Natural killer cell (primary cell): Measurements from ENCODE around the gene CYP27C1. TPM values are rescaled to one million over a fixed set of nuclear protein-coding genes. Genes with fewer than 3 reads are reported as not detected.

Source experiments
- ATAC-seq, 3 donors: fragments of 150-1000 bp in 2 of 3; fragments of 200-7000 bp in 1 of 3; cut with Tn5 transposase; 1 replicate in 1 of 3; 2 replicates in 2 of 3; pipeline ENCODE4 v1.10.0; 2021; ENCODE audit warnings: mild to moderate bottlenecking in 2 of 3, moderate library complexity in 2 of 3
- DNase-seq, 2 donors: peaks; one replicate each; pipeline versions ENCODE4 v3.0.0 to v3.0.0-alpha.2; 2013 to 2021; ENCODE audit warnings: mixed read lengths in 1 of 2
- H3K27ac ChIP-seq: one replicate; pipeline ENCODE4 v1.5.1; 2013; ENCODE audit warnings: mild to moderate bottlenecking, low read length
- H3K27me3 ChIP-seq: one replicate; pipeline ENCODE4 v1.6.1; 2013; ENCODE audit warnings: low read length; ENCODE audit not compliant: control insufficient read depth, insufficient read depth
- H3K36me3 ChIP-seq: one replicate; pipeline ENCODE4 v1.6.1; 2013; ENCODE audit warnings: low read length; ENCODE audit not compliant: control insufficient read depth, insufficient read depth
- H3K4me1 ChIP-seq: one replicate; pipeline ENCODE4 v1.6.1; 2013; ENCODE audit warnings: low read length; ENCODE audit not compliant: control insufficient read depth, insufficient read depth
- H3K4me3 ChIP-seq: one replicate; pipeline ENCODE4 v1.5.1; 2013; ENCODE audit warnings: low read length
- H3K9me3 ChIP-seq: one replicate; pipeline ENCODE4 v1.6.1; 2013; ENCODE audit warnings: low read length; ENCODE audit not compliant: control insufficient read depth, insufficient read depth
- H3K27ac Mint-ChIP-seq, 2 donors: one replicate each; pipeline ENCODE4 v1.8.0; 2022; ENCODE audit warnings: mild to moderate bottlenecking in 2 of 2, mixed read lengths in 2 of 2, moderate library complexity in 1 of 2
- H3K27me3 Mint-ChIP-seq, 2 donors: one replicate each; pipeline ENCODE4 v1.8.0; 2022; ENCODE audit warnings: low read depth in 2 of 2, mixed read lengths in 2 of 2
- H3K36me3 Mint-ChIP-seq: one replicate; pipeline ENCODE4 v1.8.0; 2022; ENCODE audit warnings: mixed read lengths
- H3K4me1 Mint-ChIP-seq, 2 donors: one replicate each; pipeline ENCODE4 v1.8.0; 2022; ENCODE audit warnings: mixed read lengths in 2 of 2
- H3K4me3 Mint-ChIP-seq: one replicate; pipeline ENCODE4 v1.8.0; 2022; ENCODE audit warnings: mild to moderate bottlenecking, moderate library complexity, mixed read lengths
- H3K9me3 Mint-ChIP-seq, 2 donors: one replicate each; pipeline ENCODE4 v1.8.0; 2022; ENCODE audit warnings: mixed read lengths in 2 of 2
- CTCF ChIP-seq: fragments of 200-600 bp; IDR thresholded peaks from one replicate; pipeline ENCODE4 v1.8.0; 2022; ENCODE audit warnings: antibody characterized with exemption
- WGBS: methylation state at CpG from one replicate; pipeline ENCODE4 v1.1.7; 2013; ENCODE audit warnings: missing lambda C conversion rate; ENCODE audit not compliant: insufficient coverage; 5-methylcytosine and 5-hydroxymethylcytosine counted together
- intact Hi-C: fragments of 100-400 bp; cut with micrococcal nuclease; formaldehyde crosslinking; loops from one replicate; pipeline ENCODE4 v1.14.2; 2022
- total RNA-seq, 4 donors: library from RNA; stranded (reverse); fragments of 120-200 nt in 1 of 4; gene quantifications; one replicate each; pipeline versions ENCODE4 v1.2.3 to v1.2.4, GENCODE V29; 2013 to 2022

CYP27C1 gene
- total RNA-seq, 3 donors from 2014 or later (not counting 1 experiment from before 2014, with no cell fraction given) = not detected

- H3K27me3 Mint-ChIP-seq = peaks cover 0 to 6% of the 10 kb centered on the region in 2 donors
- intact Hi-C loops = no loop called here
- Histone ChIP-seq H3K36me3 (no peaks in the 10 kb centered on the region), H3K27me3 (no peaks in the 10 kb centered on the region), H3K27ac (no peak overlapping the region), H3K4me3 (no peak overlapping the region), H3K4me1 (no peaks in the 10 kb centered on the region), H3K9me3 (no peaks in the 10 kb centered on the region)
- H3K36me3 Mint-ChIP-seq = no peaks in the 10 kb centered on the region
- ATAC-seq (no peak), DNase-seq (no peak)
- no peak overlapping the region for H3K4me3 Mint-ChIP-seq
- no peak for TF ChIP-seq CTCF
- 89% methylated on average over 1 of the region's 1 CpG for WGBS
- peaks cover 0 to 2% of the 10 kb centered on the region in 2 donors for H3K4me1 Mint-ChIP-seq
- H3K27ac Mint-ChIP-seq = no peak overlapping the region
- H3K9me3 Mint-ChIP-seq = no peaks in the 10 kb centered on the region
Measured at GRCh38 chr2:127145280-127145895, 74.7 kb downstream of the CYP27C1 start.

GRCh38 chr2:127143841-127144782 lies 76.0 kb downstream of the CYP27C1 start:
- intact Hi-C loops = no loop called here
- H3K4me1 ChIP-seq = no peaks in the 10 kb centered on the region
- H3K4me3 Mint-ChIP-seq = no peak overlapping the region
- TF ChIP-seq CTCF = no peak
- ATAC-seq (no peak), DNase-seq (no peak)
- H3K36me3 Mint-ChIP-seq = no peaks in the 10 kb centered on the region
- H3K9me3 ChIP-seq = no peaks in the 10 kb centered on the region
- no peak overlapping the region for H3K27ac Mint-ChIP-seq
- no peaks in the 10 kb centered on the region for H3K27me3 ChIP-seq
- WGBS = 79% methylated on average over 11 of the region's 11 CpGs
- H3K27me3 Mint-ChIP-seq = peaks cover 0 to 11% of the 10 kb centered on the region in 2 donors
- no peak overlapping the region for H3K27ac ChIP-seq
- no peaks in the 10 kb centered on the region for H3K9me3 Mint-ChIP-seq
- no peaks in the 10 kb centered on the region for H3K36me3 ChIP-seq
- H3K4me1 Mint-ChIP-seq = peaks cover 0 to 5% of the 10 kb centered on the region in 2 donors
- H3K4me3 ChIP-seq = no peak overlapping the region

- no peak overlapping the region for H3K27ac ChIP-seq
- Mint-ChIP-seq H3K9me3 (no peaks in the 10 kb centered on the region), H3K4me3 (no peak overlapping the region), H3K36me3 (no peaks in the 10 kb centered on the region), H3K4me1 (peaks cover 0 to 5% of the 10 kb centered on the region in 2 donors), H3K27me3 (peaks cover 0 to 11% of the 10 kb centered on the region in 2 donors), H3K27ac (no peak overlapping the region)
- intact Hi-C loops = no loop called here
- H3K27me3 ChIP-seq = no peaks in the 10 kb centered on the region
- no peak overlapping the region for H3K4me3 ChIP-seq
- ATAC-seq = no peak
- no peak for DNase-seq
- H3K4me1 ChIP-seq = no peaks in the 10 kb centered on the region
- WGBS = 91% methylated on average over 4 of the region's 4 CpGs
- no peaks in the 10 kb centered on the region for H3K9me3 ChIP-seq
- no peak for TF ChIP-seq CTCF
- H3K36me3 ChIP-seq = no peaks in the 10 kb centered on the region
Measured at GRCh38 chr2:127142663-127143630, 77.2 kb downstream of the CYP27C1 start.
